ENCODE measurements around the gene CAVIN3.

Gene CAVIN3, protein sequence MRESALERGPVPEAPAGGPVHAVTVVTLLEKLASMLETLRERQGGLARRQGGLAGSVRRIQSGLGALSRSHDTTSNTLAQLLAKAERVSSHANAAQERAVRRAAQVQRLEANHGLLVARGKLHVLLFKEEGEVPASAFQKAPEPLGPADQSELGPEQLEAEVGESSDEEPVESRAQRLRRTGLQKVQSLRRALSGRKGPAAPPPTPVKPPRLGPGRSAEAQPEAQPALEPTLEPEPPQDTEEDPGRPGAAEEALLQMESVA

GRCh38 chr11:6320411-6321155 is at the start of gene CAVIN3:
CAVIN3 (minus strand) TSS chr11:6320501; CDS start chr11:6320476, 25 bp downstream.
- DNase-seq: peak in 2 of 4 experiments; percentile 21 to 41

- no peak for DNase-seq
Measured at GRCh38 chr11:6365659-6366058, 45.4 kb upstream of the CAVIN3 start.

DNA sequence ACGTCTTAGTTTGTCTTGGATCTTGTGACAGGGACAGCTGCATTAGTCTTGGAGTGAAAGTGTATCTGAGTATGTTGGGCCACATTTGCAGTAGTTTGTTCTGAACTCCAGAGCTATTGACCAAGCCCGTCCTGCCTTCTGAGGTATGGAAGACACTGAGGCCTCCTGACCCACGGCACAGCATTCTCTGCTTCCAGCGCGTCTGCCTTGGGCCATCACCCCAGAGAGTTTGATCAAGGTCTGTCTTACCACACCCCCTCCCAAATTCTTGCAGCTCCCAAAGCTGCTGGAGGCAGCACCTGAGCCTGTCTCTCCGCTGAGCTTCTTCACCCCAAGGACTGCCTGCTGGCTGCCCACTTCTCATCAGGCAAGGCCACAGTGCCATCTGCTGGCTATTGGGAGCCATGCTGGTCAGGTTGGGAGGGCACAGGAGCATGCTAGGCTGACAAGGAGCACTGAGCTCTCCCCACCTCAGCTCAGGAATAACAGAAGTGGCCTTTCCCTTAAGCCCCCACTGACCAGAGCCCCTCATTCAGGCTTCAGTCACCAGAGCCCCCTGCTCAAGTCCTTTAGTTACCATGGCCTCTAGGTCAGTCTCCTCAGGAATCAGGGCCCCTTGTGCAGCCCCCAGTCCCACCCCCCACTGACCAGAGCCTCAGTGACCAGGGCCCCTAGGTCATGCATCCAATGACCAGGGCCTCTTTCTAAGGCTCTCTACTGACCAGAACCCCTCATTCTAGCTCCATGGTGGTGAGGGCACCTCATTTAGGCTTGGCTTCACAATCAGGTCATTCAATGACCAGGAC is 42.8 kb upstream of the CAVIN3 start:
- peak; percentile 28 to 55 (median 46) for DNase-seq

DNA sequence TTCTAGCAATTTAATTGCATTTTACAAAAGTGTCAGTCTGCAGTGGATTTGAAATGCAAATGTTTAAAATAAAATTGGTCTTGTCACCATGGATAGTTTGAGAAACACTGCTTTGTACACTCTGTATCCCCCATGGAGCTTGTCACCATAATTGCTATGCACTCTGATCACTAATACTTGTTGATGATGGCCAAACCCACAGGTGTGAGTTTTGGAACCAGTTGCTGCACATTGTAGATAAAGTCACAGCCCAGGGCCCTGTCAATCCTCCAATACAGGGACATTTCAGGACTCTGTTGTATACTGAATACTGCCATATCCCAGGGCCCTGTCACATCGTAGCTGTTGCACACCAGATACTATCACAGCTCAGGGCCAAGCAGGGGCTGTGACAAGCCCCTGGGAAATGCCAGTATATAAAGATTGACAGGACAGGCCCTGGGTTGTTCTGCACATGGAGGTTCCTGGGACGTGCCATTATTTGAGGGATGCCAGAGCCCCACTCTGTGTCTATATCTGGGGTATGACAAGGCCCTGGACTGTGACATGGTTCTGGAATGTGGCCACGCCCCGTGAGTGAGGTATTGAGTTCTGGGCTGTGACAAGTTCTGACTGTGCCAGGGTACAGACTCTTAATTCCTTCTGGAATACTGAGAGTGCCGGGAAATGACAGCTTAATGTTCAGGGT is 42.0 kb upstream of the CAVIN3 start:
- no peak for DNase-seq

GRCh38 chr11:6360183-6360582 is 39.9 kb upstream of the CAVIN3 start:
- no peak for DNase-seq

DNA sequence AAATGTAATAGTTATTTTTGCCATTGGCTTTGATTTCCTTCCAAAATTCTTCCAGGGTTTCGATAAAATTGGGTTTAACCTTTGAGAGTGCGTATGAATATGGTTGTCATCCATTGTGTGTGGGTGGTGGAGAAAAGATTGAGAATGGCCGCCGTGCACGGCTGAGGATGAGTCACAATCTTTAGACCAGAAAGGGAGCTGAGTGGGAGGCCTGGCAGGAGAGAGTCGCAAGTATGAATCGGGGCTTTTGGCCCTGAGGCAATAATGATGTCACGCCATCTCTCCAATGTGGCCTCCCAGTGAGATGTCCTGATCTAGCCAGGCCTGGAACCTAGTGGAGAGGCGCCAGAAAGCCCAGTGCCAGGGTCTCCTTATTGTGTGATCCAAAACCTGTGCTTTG is 36.9 kb upstream of the CAVIN3 start:
- DNase-seq: no peak

DNA sequence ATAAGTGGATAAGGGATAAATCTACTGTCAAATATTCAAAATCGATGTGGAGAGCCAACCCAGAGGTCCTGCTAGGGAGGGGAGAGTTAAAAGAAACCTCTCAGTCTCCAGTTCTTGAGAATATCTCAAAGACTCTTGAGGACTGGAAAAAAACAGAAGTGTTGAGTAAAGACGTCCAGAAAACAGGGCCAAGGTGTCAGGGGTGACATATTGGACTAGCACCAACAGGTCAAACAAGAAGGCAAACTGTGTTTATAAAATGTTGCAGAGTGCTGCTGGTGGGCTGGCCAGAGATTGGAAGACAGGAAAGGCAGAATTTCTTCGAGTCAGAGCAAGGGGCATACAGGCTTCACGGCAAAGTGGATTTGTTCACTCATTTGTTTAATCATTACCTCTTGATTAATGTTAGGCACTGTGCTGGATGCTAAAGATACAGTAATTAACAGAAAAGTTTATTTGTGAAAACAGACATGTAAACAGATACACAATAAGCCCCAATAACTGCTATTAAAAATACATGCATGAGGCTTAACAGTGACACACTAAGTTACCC is 36.3 kb upstream of the CAVIN3 start:
- no peak for DNase-seq

- no peak for DNase-seq
Measured at GRCh38 chr11:6354651-6355485, 34.6 kb upstream of the CAVIN3 start.

GRCh38 chr11:6353367-6353987 is 33.2 kb upstream of the CAVIN3 start:
- peak in 3 of 4 experiments; percentile 4 to 31 (median 17) for DNase-seq

- DNase-seq: no peak
Measured at GRCh38 chr11:6351782-6352382, 31.6 kb upstream of the CAVIN3 start.

GRCh38 chr11:6350486-6350885 is 30.2 kb upstream of the CAVIN3 start:
- no peak for DNase-seq

DNA sequence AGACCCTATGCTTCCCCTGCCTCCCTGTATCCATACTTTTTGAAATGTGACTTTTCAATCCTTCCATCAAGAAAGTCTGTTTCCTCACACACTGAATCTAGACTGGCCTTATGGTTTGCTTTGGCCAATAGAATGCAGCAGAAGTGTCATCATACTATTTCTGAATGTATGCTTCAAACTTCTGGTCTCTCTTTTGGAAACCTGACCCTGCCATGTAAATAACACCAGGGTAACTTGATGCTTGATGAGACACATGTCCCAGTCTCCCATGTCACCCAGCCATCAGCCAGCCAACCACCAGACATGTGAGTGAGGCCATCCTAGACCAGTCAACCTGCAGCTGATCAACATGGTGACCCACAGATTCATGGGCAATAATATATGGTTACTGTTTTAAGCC is 29.7 kb upstream of the CAVIN3 start:
- no peak for DNase-seq

DNA sequence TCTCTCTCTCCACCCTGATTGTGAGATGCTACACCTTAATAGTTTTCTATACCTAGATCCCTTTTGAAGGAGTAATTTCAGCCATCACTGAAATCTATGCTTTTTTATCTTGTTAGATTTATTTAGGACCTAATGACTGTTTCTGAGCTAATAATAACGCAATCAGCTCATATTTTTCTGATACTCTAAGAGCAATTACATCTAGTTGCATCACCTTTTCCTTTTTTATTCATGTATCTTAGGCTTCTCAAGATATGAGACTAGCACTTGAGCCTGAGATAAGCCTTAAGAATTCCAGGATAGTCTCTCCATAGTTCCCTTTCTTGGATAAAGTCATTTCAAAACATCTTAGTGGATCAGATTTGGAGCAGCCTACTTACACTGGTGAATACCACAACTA is 25.1 kb upstream of the CAVIN3 start:
- no peak for DNase-seq

GRCh38 chr11:6336293-6336692 is 16.0 kb upstream of the CAVIN3 start:
- DNase-seq: no peak

- no peak for DNase-seq
Measured at GRCh38 chr11:6334806-6335205, 14.5 kb upstream of the CAVIN3 start.

DNA sequence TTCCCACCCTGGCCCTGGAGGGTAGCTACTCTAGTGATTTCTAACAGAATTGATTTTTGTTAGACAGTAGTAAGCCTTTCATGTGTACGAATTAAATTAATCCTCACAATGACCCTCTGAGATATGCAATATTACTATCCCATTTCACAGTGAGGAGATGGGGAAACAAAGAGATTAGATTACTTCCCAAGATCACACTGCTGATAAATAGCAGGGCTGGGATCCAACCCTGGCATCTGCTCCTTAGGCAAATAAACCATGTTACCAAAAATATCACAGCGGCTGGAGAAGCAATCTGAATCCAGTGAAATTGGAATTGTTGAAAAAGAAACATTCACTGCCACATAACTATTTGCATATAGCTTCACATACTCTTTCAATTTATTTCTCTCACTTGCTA is 12.8 kb upstream of the CAVIN3 start:
- DNase-seq: no peak

DNA sequence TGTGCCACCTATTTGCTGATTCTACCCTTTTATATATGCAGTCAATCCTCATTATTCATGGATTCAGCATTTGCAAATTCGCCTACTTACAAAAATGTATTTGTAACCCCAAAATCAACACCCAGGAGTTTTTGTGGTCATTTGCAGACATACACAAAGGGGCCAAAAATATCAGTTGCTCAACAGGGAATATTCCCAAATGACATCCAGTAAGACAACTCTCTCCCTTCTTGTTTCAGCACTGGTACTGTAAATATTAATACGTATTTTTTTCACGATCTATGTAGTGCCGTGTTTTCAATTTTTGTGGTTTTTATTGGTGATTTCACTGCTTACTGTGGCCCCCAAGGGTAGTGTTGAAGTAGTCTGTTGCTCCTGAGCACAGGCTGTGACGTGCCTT is 11.8 kb upstream of the CAVIN3 start:
- DNase-seq: no peak

DNA sequence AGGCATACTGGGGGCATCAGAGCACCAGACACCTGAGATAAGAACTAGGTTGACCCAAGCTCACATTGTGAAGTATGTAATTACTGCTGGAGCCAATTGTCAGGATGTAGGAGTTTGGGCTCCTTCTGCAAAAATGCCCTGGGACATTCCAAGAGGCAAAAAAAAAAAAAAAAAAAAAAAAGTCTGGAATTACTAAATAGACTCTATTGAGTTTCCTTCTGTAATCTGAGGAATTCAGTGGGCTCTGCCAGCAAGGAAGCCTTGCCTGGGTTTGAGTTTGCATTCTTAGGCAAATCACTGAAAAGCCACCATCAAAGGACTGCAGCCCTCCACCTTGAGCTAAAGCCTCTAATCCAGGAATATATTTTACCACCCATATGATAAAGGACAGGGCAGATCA is 8.0 kb upstream of the CAVIN3 start:
- DNase-seq: no peak

GRCh38 chr11:6327806-6328205 is 7.5 kb upstream of the CAVIN3 start:
- no peak for DNase-seq

DNA sequence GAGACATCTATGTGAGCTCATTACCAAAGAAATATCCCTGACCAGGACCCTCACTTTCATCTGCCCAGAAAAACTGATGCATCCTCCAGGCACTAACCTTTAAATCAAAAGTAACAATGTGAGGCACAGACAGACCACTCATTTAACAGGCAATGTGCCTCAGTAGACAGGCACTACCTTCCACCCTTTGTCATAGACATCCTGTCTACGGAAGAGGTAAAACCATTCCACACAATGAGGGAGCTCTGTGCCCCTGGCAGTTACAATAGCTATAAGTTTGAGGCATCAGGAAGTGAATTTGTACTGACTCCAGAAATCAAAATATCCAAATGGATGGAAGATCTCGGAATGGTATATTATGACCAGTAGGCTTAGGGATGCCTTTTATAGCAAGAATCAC is 6.7 kb upstream of the CAVIN3 start:
- DNase-seq: no peak

GRCh38 chr11:6326303-6326702 is 6.0 kb upstream of the CAVIN3 start:
- DNase-seq: no peak

Measured in activated CD4-positive, CD25-positive, alpha-beta regulatory T cell (primary cell).